Measurements from ENCODE around the gene PITPNC1. TPM values are rescaled to one million over a fixed set of nuclear protein-coding genes. Genes with fewer than 3 reads are reported as not detected.
A peak's percentile ranks its signal among the peaks of the same experiment; 100 is the strongest.
"Not testable (repeated sequence)": the region's sequence is repeated elsewhere in the genome, so short reads cannot be mapped to it uniquely, and the experiment has no call there.

PITPNC1 gene
- total RNA-seq, 1 donor from 2014 or later, result 18.4 TPM

GRCh38 chr17:67421869-67422273 lies 44.8 kb downstream of the PITPNC1 start:
- H3K4me3 ChIP-seq (ENCODE audit: low read depth, low read length), result no peak overlapping the region
- TF ChIP-seq, protein P1, sequence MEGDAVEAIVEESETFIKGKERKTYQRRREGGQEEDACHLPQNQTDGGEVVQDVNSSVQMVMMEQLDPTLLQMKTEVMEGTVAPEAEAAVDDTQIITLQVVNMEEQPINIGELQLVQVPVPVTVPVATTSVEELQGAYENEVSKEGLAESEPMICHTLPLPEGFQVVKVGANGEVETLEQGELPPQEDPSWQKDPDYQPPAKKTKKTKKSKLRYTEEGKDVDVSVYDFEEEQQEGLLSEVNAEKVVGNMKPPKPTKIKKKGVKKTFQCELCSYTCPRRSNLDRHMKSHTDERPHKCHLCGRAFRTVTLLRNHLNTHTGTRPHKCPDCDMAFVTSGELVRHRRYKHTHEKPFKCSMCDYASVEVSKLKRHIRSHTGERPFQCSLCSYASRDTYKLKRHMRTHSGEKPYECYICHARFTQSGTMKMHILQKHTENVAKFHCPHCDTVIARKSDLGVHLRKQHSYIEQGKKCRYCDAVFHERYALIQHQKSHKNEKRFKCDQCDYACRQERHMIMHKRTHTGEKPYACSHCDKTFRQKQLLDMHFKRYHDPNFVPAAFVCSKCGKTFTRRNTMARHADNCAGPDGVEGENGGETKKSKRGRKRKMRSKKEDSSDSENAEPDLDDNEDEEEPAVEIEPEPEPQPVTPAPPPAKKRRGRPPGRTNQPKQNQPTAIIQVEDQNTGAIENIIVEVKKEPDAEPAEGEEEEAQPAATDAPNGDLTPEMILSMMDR (conservative IDR thresholded peaks at IDR 0.05; ENCODE audit: low read depth, low read length), result no peak
- DNase-seq (ENCODE audit: low read depth), result peak; percentile 98

GRCh38 chr17:67422296-67422695 lies 45.2 kb downstream of the PITPNC1 start:
- not testable (repeated sequence) for H3K4me3 ChIP-seq (ENCODE audit: low read depth, low read length); DNase-seq (ENCODE audit: low read depth)

- TF ChIP-seq, protein P1 (conservative IDR thresholded peaks at IDR 0.05; ENCODE audit: low read depth, low read length), result no peak
- peak; percentile 47 for DNase-seq (ENCODE audit: low read depth)
- no peak overlapping the region for H3K4me3 ChIP-seq (ENCODE audit: low read depth, low read length)
Observed at GRCh38 chr17:67422897-67423296, 45.8 kb downstream of the PITPNC1 start.

DNA sequence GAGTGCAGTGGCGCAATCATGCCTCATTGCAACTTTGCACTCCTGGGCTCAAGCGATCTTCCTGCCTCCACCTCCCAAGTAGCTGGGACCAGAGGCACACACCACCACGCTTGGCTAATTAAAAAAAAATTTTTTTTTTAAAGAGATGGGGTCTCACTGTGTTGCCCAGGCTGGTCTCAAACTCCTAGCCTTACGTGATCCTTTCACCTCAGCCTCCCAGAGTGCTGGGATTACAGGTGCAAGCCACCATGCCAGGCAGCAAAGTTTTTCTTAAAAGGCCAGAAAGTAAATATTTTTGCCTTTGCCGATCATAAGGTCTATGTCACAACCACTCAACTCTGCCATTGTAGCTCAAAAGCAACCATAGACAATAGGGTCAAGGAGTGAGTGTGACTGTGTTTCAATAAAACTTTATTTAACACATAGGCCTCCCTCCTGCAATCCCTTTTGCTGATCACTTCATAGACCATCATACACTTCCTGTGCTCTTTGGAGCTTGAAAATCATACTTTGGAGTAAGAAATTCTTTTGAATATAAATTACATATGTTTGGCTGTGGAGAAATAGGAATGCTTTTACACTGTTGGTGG lies 48.6 kb downstream of the PITPNC1 start:
- TF ChIP-seq, protein P1 (conservative IDR thresholded peaks at IDR 0.05; ENCODE audit: low read depth, low read length), result no peak
- DNase-seq (ENCODE audit: low read depth), result no peak
- H3K4me3 ChIP-seq (ENCODE audit: low read depth, low read length), result no peak overlapping the region

DNA sequence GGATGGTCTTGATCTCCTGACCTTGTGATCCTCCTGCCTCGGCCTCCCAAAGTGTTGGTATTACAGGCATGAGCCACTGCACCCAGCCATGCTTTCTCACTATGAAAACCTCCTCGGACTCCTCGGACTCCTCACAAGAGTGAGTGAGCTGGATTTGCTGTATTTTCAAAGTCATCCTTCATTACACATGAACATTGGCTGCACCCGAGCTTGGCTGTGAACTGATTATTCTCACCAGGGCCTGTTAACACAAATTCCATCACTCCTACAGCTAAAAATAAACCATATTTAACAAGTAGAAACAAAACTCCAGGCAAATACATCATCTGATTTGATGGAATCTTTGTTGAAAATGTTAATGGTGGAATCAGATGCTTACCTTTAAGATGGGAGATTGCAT lies 50.3 kb downstream of the PITPNC1 start:
- TF ChIP-seq, protein P1 (conservative IDR thresholded peaks at IDR 0.05; ENCODE audit: low read depth, low read length), result no peak
- H3K4me3 ChIP-seq (ENCODE audit: low read depth, low read length), result no peak overlapping the region
- no peak for DNase-seq (ENCODE audit: low read depth)

GRCh38 chr17:67430515-67430914 lies 53.4 kb downstream of the PITPNC1 start:
- H3K4me3 ChIP-seq (ENCODE audit: low read depth, low read length); DNase-seq (ENCODE audit: low read depth): not testable (repeated sequence)

DNA sequence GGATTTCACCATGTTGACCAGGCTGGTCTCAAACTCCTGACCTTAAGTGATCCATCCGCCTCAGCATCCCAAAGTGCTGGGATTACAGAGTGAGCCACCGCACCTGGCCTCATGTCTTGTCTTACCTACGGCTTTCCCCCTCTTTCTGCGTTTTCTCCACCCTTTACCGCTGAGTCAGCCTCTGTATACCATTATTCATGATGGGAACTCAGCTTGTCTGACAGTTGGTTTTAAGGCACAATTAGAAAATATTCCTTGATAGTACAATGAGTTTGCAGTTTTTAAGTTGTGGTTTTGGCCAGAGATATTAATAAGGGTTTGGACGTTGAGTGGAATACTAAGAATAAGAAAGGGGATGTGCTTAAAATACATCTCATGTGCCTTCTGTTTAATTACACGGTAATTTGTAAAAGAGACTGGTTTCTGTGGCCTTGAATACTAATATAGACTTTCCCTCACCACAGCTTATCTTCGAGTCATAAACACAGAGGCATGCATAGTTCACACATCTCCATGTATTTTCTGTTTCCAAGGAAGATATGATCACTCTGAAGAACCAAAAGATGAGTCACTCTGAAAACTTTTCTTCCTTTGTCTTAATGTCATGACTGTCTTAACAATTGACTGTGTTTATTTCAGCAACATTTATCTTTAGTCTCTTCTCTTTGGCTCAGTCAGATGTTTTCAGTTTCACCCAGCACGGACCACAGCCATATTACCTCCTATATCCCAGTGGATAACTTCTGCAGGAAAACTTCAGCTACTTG lies 54.4 kb downstream of the PITPNC1 start:
- H3K4me3 ChIP-seq (ENCODE audit: low read depth, low read length), result no peak overlapping the region
- DNase-seq (ENCODE audit: low read depth), result peak; percentile 54
- TF ChIP-seq, protein P1 (conservative IDR thresholded peaks at IDR 0.05; ENCODE audit: low read depth, low read length), result no peak
